GM12892 (cell line): Measurements from ENCODE around the gene TTC28.

ENCODE experiments used
- DNase-seq: peaks from one replicate; pipeline ENCODE4 v3.0.0; 2011; ENCODE audit not compliant: insufficient read length
- FAIRE-seq: peaks from 2 replicates; lab custom pipeline; 2011; peaks lifted over from hg19 to GRCh38; lab: Jason Lieb, UNC
- POLR2A ChIP-seq: IDR thresholded peaks from 2 replicates; pipeline ENCODE4 v1.6.1; 2011; ENCODE audit warnings: low read depth, low read length, control low read depth
- POLR2AphosphoS5 ChIP-seq: IDR thresholded peaks from 2 replicates; pipeline ENCODE4 v1.6.1; 2011; ENCODE audit warnings: low read depth, low read length, control low read depth
- TAF1 ChIP-seq: IDR thresholded peaks from 2 replicates; pipeline ENCODE4 v1.6.1; 2011; ENCODE audit warnings: low read depth, mild to moderate bottlenecking, control low read depth, low read length, borderline replicate concordance

TTC28 gene

DNA sequence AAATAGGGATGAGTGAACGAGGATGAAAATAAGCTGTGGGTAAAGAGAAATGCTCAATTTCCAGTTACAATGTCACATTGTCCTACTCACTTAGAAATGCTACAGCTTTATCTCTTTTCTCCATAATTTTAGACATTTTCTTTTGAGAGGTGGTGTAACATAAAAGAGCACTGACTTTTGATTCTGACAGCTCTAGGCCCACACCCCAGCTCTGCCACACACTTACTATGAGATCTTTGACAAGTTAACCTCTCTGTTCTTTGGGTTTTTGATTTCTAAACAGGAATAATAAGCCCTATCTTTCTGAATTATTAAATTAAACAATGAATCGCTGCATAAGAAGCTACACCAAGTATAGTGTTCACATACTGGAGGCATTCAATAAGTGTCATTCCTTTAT is 532.2 kb downstream of the TTC28 start:
- FAIRE-seq (no peak), DNase-seq (no peak)
- no peak for TF ChIP-seq POLR2AphosphoS5
- TF ChIP-seq POLR2A, result no peak
- TF ChIP-seq TAF1, result no peak

DNA sequence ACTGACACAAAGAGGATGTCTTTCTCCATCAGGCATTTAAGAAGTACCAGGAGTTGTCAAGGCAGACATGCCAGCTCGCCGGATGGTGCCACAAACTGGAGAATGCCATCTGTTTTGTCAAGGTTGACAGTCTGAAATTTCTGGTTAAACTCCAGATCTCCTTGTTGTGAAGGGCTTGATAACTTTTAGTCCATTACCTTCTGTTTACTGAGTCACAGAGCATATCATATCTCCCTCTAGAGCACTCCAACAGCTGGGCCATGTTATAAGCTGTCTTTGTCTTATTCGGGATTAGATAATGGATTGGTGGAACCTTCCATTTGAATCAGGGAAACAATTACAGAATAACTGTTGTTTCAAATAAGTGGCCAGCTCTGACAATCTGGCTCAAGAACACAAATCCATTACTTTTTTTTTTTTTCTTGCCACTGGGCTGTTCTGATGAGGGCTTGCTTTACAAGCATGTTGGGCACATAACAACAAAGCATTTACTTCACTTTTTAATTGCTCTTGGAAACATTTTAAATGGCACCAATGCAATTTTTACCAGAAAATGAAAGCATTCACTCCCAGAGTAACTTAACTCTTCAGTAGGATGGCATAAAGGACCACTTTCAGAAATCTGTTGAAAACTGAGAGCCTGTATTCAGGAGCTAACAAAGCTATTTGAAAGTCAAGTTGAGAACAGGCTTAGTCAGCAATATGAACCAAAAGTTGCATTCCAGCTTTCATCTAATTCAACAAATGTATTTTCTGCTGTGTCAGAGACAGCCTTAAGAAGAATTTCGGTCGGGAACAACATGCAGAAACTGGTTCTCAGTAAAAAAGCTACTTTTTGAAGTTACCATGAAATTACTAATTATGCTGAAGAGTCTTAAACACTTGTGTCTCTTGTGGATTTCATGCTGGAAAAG is 533.0 kb downstream of the TTC28 start:
- DNase-seq (no peak), FAIRE-seq (no peak)
- TF ChIP-seq POLR2AphosphoS5, result no peak

DNA sequence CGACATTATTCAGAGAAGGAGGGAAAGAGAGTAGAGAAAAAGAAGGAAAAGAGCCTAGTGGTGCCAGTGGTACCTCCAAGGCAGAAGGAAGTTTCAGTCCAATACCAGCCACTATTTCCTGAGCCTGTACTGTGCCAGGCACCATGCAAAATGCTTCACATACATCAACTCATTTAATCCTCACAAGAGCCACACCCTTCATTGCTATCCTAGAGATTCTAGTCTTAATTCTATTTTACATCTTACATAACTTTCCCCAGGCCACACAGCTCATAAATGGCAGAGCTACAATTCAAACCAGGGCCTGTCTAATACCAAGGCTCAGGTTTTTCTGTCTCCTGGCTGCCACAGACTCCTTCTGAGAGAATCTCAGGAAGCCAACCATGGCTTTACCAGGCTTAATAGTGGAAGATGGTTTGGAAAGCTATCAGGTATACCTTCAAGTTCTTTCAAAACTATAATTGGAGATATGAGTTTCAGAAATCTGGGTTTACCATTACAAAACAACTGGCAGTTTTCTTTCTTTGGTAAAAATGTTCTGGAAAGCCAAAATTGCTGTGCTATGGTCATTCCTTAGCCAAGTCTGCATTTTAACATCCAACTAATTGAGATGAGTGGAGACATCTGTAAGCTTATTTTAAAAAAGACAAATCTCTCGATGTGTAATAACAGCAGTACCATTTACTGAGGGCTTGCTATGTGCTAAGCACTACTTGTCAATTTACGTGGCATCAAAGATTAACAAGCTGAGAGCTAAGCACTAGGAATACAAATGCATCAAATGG is 535.5 kb downstream of the TTC28 start:
- TF ChIP-seq POLR2A (no peak), POLR2AphosphoS5 (no peak), TAF1 (no peak)
- FAIRE-seq (no peak), DNase-seq (no peak)

DNA sequence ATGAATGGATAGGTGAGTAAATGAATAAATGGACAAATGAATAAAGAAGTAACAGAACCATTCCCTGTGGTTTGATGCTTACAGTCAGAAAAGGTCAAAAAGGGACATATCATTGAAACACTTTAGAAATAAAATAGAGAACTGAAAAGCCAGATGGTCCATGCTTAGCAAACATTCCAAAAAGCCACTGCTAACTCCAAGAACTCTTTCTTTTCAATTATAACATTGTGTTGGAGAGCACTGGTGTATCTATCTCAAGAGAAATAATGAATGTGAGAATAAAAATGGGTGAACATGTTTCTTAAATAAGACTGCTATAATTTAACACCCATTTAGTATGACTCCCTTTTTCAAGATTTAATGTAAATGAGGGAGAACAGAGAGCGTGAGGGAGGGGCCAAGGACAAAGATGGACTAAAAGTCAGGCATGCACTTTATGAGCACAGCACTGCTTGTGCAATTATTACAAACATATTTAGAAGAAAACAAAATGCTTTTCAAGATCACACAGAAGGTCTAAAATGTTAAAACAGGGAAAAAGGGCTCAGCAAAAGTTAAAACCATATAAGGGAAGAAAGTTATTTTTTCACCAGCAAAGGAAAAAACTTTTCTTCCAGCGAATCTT is 536.3 kb downstream of the TTC28 start:
- DNase-seq (no peak), FAIRE-seq (no peak)
- TF ChIP-seq TAF1, result no peak
- no peak for TF ChIP-seq POLR2A

DNA sequence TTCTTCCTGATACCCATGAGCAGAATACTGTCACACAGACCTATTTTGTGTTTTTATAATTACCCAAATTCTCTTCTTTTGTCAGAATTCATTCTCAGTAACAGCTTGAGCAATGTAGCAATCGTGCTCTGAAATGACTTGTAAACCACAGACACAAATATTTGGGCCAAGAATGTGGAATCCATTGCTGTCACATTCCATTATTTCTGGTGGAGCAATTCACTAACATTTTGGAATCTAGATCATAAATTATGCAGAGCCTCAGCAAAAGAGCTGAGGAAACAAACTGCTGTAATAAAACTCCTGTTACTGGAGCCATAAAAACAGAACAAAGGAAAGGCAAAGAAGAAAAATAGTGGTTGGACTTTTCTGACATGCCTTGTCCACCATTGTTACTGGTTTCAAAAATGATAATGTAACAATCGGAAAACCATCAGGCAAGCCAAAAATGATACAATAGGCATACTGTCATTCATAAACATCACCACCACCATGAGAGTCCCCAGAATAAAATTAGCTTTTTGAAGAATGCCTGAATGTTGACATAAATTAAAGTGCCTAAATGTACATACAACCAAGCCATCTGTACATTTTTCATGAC is 537.2 kb downstream of the TTC28 start:
- DNase-seq (no peak), FAIRE-seq (no peak)
- TF ChIP-seq POLR2AphosphoS5, result no peak

DNA sequence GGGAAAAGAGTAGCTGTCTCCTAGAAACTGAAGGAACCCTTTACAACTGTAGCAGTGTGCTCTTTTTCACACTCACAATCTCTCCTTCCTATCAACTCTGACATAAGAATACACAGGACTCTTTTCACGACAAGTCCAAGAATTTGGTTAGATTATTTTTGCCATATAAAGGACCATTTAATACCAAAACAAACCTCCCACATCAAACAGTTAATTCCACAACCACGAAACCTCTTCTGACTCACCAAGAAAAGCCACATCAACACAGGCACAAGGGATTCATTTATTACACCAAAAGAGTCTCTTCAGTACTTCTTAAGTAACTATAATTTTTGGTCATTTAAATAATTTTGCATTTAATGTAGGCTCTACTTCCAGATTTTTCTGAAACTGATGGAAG is 538.0 kb downstream of the TTC28 start:
- TF ChIP-seq POLR2AphosphoS5 (no peak), TAF1 (no peak), POLR2A (no peak)
- DNase-seq (no peak), FAIRE-seq (no peak)

DNA sequence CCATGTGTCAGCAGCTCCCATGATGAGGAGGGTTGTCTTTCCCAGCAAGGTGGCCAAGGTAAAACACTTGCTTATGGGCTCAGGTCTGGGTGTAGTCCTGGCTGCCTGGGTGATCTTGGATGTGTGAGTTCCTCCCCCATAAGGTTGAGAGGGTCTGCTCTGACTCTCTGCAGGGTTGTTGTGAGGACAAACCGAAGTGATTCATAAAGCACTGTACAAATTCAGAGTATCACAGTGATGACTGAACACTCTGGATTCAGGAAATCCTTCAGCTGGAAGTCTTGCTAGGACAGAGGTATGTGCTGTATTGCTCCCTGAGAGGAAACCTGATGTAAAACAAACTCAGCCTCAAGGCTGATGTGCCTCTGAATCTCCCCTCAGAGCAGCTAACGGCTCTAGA is 539.7 kb downstream of the TTC28 start:
- no peak for DNase-seq
- TF ChIP-seq POLR2AphosphoS5 (no peak), TAF1 (no peak), POLR2A (no peak)
- FAIRE-seq, result no peak

DNA sequence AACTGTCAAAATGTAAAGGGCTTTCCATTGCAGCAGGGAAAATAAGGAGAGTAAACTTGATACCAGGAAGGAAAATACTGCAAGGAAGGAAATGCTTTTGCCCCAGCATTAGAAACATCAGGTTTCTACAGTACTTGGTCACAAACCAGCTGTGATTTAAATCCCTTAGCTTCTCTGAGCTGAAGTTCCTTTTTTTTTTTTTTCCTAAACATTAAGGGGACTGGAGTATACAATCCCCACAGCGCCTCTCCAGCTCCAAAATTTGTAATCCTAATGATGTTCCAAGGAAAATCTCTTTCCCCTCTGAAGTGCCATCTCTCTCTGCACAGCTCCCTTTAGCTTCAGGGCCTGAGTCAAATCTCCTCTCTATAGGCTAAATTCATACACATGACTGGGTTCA is 540.1 kb downstream of the TTC28 start:
- FAIRE-seq, result no peak
- no peak for DNase-seq
- TF ChIP-seq POLR2AphosphoS5 (no peak), POLR2A (no peak), TAF1 (no peak)

DNA sequence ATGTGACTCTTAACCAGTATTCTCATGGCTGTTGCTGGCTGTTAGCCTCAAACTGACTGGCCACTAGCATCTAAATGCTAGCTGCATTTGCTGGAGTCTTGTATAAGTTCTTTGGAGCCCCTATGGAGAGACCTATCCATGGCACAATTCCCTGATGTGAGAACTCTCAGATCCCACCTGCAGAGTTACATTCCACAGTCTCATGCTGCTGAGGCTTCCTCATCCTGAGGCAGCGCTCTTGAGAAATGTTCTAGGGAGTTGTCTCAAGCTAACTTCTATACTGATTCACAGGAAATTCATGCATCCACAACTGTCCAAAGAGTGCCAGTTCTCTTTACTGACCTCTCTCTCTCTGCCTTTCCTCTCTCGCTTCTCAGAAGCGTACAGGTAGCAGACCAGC is 542.6 kb downstream of the TTC28 start:
- FAIRE-seq (no peak), DNase-seq (no peak)
- TF ChIP-seq TAF1, result no peak
- no peak for TF ChIP-seq POLR2A
- no peak for TF ChIP-seq POLR2AphosphoS5

DNA sequence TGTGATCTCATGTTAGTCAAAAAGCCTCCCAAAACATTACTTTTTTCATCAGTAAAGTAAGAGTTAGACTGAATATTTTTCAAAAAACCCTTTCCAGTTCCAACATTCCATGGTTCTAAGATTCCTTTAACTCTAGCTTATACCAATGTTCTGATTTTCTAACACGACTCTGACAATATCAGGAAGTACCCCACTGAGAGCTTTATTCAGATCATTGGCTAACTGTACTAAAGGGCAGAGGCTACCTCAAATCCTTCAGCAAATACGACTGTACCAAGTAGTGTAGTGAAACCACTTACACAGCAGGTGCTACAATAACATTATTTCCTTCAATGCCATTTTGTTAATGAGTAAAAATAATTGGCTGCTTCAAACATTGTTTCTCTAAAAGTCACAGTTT is 547.2 kb downstream of the TTC28 start:
- DNase-seq (no peak), FAIRE-seq (no peak)
- TF ChIP-seq POLR2A (no peak), TAF1 (no peak), POLR2AphosphoS5 (no peak)

DNA sequence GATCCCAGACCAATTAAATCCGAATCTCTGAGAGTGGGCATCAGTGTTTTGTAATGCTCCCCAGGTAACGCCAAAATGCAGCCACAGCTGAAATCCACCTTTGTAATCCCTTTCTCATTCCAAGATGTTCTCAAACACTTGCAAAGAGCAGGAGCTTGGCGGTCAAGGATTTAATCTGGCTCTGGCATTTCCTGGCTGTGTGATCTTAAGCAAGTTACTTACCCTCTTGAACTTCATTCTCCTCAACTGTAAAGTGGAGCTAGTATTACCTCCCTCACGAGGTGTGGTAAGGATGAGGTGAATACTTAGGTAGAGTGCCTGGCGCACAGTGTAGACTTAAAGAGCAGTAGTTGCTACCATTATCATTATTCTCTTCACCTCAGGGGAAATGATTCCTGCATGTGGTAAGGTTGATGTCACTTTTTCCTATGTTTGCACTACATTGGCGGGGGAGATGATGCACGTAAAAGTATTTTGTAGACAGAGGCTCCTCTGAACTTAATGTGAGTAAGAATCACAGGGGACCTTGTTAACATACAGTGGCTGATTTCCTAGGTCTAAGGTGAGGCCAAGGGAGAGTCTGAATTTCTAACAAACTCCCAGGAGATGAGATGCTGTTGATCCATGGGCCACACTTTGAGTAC is 550.2 kb downstream of the TTC28 start:
- FAIRE-seq (no peak), DNase-seq (no peak)
- TF ChIP-seq POLR2AphosphoS5, result no peak
- TF ChIP-seq TAF1, result no peak
- no peak for TF ChIP-seq POLR2A

DNA sequence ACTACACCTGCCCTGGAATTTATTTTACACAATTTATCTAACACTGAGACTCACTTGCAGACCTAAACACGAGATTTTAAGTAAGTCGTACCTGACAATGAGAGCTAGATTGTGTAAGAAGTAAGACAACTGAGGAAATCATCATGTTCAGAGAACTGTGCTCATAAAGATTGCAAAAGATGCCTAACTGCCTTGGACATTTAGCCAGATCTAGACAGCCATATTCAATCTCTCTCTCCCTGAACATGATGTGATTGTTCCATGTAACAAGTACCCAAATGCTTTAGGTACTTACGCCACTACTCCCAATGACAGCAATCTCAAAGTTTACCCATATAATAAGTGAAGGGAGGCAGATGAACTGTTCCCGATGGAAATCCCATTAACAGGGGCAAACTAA is 550.8 kb downstream of the TTC28 start:
- DNase-seq, result no peak
- FAIRE-seq, result no peak
- no peak for TF ChIP-seq POLR2A
- no peak for TF ChIP-seq POLR2AphosphoS5
- TF ChIP-seq TAF1, result no peak
